Endothelial cell (in vitro differentiated cells): ENCODE data around the gene HDGFL2. TPM values are rescaled to one million over a fixed set of nuclear protein-coding genes. Genes with fewer than 3 reads are reported as not detected.

Experiments
- DNase-seq: peaks from one replicate; pipeline ENCODE4 v3.0.0; 2021; ENCODE audit warnings: low spot score
- H3K27ac Mint-ChIP-seq: one replicate; pipeline ENCODE4 v1.8.0; 2021; ENCODE audit warnings: mixed read lengths, inconsistent platforms; ENCODE audit not compliant: unreplicated experiment
- H3K27me3 Mint-ChIP-seq: one replicate; pipeline ENCODE4 v1.8.0; 2021; ENCODE audit warnings: mild to moderate bottlenecking, moderate library complexity, mixed read lengths, inconsistent platforms; ENCODE audit not compliant: unreplicated experiment
- H3K36me3 Mint-ChIP-seq: one replicate; pipeline ENCODE4 v1.8.0; 2021; ENCODE audit warnings: mild to moderate bottlenecking, low read depth, mixed read lengths, inconsistent platforms; ENCODE audit not compliant: unreplicated experiment
- H3K4me1 Mint-ChIP-seq: one replicate; pipeline ENCODE4 v1.8.0; 2021; ENCODE audit warnings: mild to moderate bottlenecking, mixed read lengths, inconsistent platforms; ENCODE audit not compliant: unreplicated experiment
- H3K4me3 Mint-ChIP-seq: one replicate; pipeline ENCODE4 v1.8.0; 2021; ENCODE audit warnings: mild to moderate bottlenecking, mixed read lengths, inconsistent platforms; ENCODE audit not compliant: unreplicated experiment
- H3K9me3 Mint-ChIP-seq: one replicate; pipeline ENCODE4 v1.8.0; 2021; ENCODE audit warnings: mixed read lengths, inconsistent platforms; ENCODE audit not compliant: unreplicated experiment
- long read RNA-seq: library from polyadenylated mRNA; unstranded; transcript quantifications from one replicate; pipeline ENCODE4 v2.0.0, GENCODE V29; 2020; ENCODE audit not compliant: unreplicated experiment
- total RNA-seq: library from RNA; stranded (reverse); fragmentation: NEBNext Ultra II Directional; extraction: Animal tissue kit (Norgen Biotek cat#: 25700); gene quantifications from one replicate; pipeline ENCODE4 v1.2.1, GENCODE V29; 2021; ENCODE audit not compliant: unreplicated experiment
- TF ChIP-seq, protein P1 (sequence below): fragments of 200-600 bp; sonication (generic); IDR thresholded peaks from one replicate; pipeline ENCODE4 v1.5.0; 2021; ENCODE audit warnings: antibody characterized with exemption; ENCODE audit not compliant: unreplicated experiment

Gene HDGFL2
- total RNA-seq = 107 TPM
- long read RNA-seq, partial matches to known transcripts = 9 of 10 reads
- long read RNA-seq, other reads (novel, unspliced or antisense) = 1 of 10 reads

DNA sequence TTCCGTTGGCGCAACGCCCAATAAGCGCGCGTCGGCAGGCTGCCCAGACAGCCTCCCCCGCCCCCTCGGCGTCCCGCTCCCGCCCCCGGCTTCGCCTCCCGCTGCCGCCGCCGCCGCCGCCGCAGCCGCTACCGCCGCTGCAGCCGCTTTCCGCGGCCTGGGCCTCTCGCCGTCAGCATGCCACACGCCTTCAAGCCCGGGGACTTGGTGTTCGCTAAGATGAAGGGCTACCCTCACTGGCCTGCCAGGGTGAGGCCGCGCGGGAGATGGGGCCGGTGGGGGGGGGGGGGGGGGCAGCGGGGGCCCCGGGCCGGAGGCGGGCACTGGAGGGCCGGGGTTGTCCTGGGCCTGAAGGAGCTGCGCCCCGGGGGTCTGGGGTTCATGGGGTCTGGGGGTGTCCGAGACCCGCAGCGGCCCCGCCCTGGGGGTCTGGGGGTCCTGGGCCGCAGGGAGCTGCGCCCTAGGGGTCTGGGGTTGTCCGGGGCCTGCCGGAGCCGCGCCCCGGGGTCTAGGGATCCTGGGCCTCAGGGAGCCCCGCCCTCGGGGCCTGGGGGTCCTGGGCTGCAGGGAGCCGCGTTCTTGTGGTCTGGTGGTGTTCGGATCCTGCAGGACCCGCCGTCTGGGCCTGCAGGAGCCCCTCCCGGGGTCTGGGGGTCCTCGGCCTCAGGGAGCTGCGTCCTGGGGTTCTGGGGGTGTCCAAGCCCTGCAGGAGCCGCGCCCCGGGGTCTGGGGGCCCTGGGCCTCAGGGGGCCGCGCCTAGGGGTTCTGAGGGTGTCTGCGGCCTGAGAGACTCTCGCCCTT is at the start of gene HDGFL2:
Gene HDGFL2 (plus strand): TSS at position 124 of the 801 bp plus-strand sequence. CDS start 54 bp downstream, at position 178.
- Mint-ChIP-seq H3K4me1 (peaks cover 19% of the 10 kb centered on the region), H3K36me3 (peaks cover 4% of the 10 kb centered on the region), H3K9me3 (no peaks in the 10 kb centered on the region), H3K27ac (no peak within 1 kb of the TSS), H3K4me3 (peak within 1 kb of the TSS; percentile 95), H3K27me3 (peaks cover 1% of the 10 kb centered on the region)
- TF ChIP-seq, protein P1, sequence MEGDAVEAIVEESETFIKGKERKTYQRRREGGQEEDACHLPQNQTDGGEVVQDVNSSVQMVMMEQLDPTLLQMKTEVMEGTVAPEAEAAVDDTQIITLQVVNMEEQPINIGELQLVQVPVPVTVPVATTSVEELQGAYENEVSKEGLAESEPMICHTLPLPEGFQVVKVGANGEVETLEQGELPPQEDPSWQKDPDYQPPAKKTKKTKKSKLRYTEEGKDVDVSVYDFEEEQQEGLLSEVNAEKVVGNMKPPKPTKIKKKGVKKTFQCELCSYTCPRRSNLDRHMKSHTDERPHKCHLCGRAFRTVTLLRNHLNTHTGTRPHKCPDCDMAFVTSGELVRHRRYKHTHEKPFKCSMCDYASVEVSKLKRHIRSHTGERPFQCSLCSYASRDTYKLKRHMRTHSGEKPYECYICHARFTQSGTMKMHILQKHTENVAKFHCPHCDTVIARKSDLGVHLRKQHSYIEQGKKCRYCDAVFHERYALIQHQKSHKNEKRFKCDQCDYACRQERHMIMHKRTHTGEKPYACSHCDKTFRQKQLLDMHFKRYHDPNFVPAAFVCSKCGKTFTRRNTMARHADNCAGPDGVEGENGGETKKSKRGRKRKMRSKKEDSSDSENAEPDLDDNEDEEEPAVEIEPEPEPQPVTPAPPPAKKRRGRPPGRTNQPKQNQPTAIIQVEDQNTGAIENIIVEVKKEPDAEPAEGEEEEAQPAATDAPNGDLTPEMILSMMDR = no peak
- no peak for DNase-seq

DNA sequence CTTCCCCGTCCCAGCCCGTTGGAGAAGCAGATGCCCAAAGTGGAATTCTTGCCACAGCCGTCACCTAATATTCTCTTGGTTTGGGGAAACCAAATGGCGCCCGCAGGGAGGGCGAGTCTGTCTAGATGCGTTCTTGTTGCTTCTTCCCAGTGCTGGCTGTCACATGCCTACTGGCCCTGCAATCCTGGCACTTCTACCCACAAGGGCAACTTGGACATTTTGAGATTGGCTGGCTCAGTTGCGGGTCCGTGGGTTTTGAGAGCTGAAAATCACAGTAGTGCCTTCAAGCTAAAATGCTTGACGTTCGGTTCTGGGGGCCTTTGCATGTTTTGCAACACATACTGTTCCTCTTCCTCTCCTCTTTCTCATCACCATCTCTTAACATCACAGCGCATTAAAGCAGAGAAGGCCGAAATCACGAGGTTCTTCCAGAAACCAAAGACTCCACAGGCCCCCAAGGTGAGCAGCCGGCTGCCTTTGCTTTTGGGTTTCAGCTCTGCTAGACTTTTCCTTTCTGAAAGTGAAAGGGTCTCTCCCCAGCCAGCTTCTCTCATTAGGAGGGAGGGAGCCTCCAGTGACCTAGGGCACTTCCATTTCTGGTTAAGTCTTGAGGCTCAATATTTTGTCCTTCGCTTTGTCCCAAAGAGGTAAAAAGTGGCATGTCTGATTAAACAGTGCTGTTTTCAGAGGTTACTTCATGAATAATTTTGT is 48.5 kb upstream of the HDGFL2 start:
- Mint-ChIP-seq H3K9me3 (no peaks in the 10 kb centered on the region), H3K27ac (no peak overlapping the region)

DNA sequence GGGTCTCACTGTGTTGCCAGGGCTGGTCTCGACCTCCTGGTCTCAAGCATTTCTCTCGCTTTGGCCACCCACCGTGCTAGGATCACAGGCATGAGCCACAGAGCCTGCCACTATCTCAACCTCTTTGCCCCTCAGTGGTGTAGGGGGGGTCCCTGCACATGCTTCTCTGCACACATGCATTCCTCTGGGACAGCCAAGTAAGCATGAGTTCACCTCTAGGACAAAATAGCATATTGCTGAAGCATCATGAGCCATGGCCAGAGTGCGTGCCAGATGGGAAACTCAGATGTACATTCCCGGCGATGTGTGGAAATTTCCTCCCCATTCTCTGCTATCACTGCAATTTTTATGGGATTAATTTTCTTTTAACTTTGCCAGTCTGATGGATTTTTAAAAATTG is 46.6 kb upstream of the HDGFL2 start:
- DNase-seq = no peak
- Mint-ChIP-seq H3K9me3 (no peaks in the 10 kb centered on the region), H3K27ac (no peak overlapping the region), H3K36me3 (peaks cover 21% of the 10 kb centered on the region), H3K4me3 (no peak overlapping the region), H3K27me3 (peaks cover 3% of the 10 kb centered on the region), H3K4me1 (no peaks in the 10 kb centered on the region)
- TF ChIP-seq, protein P1 = no peak

More for the DNA sequence above, 48.5 kb upstream of the HDGFL2 start:
- Mint-ChIP-seq H3K4me3 (no peak overlapping the region), H3K4me1 (peaks cover 3% of the 10 kb centered on the region), H3K27me3 (peaks cover 2% of the 10 kb centered on the region), H3K36me3 (peaks cover 7% of the 10 kb centered on the region)
- TF ChIP-seq, protein P1 = no peak
- no peak for DNase-seq

DNA sequence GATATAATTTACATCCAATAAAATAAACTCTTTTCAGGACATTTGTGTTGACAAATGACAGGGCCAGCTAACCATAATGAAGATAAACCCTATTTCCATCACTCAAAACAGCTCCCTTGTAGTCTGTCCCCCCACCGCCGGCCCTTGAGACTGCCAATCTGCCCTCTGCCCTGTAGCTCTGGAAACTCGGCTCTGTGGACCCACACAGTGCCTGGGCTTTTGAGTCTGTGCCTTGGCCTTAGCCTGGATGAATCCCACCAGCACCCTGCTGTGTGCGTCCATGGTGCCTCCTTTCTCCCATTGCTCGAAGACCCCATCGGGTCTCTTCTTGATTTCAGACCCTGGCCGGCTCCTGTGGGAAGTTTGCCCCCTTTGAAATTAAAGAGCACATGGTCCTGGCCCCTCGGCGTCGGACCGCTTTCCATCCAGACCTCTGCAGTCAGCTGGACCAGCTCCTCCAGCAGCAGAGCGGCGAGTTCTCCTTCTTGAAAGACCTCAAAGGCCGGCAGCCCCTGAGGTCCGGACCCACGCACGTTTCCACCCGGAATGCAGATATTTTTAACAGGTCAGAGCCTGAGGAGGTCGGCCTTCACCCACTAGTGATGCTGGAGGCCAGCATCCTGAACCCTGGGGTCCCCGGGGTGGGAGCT is 43.6 kb upstream of the HDGFL2 start:
- TF ChIP-seq, protein P1 = no peak
- Mint-ChIP-seq H3K4me1 (no peaks in the 10 kb centered on the region), H3K9me3 (no peaks in the 10 kb centered on the region), H3K27ac (no peak overlapping the region), H3K4me3 (no peak overlapping the region), H3K27me3 (peaks cover 2% of the 10 kb centered on the region), H3K36me3 (peaks cover 32% of the 10 kb centered on the region)
- DNase-seq = no peak
